ENCODE results near the gene KANTR.

Gene KANTR

DNA sequence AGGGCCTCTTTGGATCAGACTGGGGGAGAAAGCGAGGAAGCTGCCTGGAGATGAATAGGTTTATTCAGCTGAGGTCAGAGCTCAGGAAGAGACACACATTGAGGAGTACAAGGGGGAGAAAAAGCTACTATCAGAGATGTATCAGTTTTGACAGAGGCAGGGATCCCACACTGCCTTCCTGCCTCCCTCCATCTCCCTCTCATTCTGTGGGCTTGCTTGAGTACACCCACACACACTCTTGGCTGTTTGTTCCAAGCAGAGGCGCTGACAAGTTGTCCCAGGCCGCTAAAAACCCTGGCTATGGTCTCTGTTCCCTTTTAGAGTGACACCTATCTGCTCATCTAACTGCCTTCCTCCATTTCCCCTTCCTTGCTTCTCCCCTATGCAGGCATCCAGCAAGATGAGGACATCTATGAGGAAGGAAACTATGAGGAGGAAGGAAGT lies 6.5 kb upstream of the KANTR start:
- Histone ChIP-seq H3K36me3 (ENCODE audit: control insufficient read depth, insufficient read depth, low read length) (peaks cover 3% of the 10 kb centered on the region), H3K4me3 (ENCODE audit: low read length) (no peak overlapping the region), H3K27me3 (ENCODE audit: insufficient read depth, low read length, poor library complexity) (no peaks in the 10 kb centered on the region), H3K4ac (ENCODE audit: low read depth, low read length) (no peak overlapping the region), H2BK15ac (replicated peaks; ENCODE audit: low read depth) (no peak overlapping the region), H3K79me1 (ENCODE audit: low read length) (peaks cover 2% of the 10 kb centered on the region), H2BK5ac (ENCODE audit: low read length) (no peak overlapping the region), H3K27ac (ENCODE audit: low read depth, low read length) (no peak overlapping the region), H3K79me2 (ENCODE audit: control insufficient read depth, insufficient read depth, low read length) (no peaks in the 10 kb centered on the region), H4K5ac (ENCODE audit: low read length) (no peak overlapping the region), H3K18ac (ENCODE audit: low read length) (no peak overlapping the region), H3K23ac (ENCODE audit: low read length) (no peak overlapping the region), H2AK5ac (ENCODE audit: low read length) (no peak overlapping the region), H3K56ac (ENCODE audit: low read length) (no peak overlapping the region), H3K4me1 (ENCODE audit: control insufficient read depth, low read depth, low read length) (no peaks in the 10 kb centered on the region), H2BK120ac (ENCODE audit: low read depth, low read length) (no peak overlapping the region), H3K9ac (ENCODE audit: low read length) (no peak overlapping the region), H3K4me2 (ENCODE audit: low read length) (no peak overlapping the region), H4K8ac (ENCODE audit: low read depth, low read length) (no peak overlapping the region)
- no CpG with 5 or more reads among the region's 3 CpGs for WGBS (ENCODE audit: extremely low coverage, insufficient coverage, low lambda C conversion rate)
- no peak for DNase-seq

- no peak overlapping the region for H2BK120ac ChIP-seq (ENCODE audit: low read depth, low read length)
- no CpG with 5 or more reads among the region's 51 CpGs for WGBS (ENCODE audit: extremely low coverage, insufficient coverage, low lambda C conversion rate)
- H2AK5ac ChIP-seq (ENCODE audit: low read length) = no peak overlapping the region
- peaks cover 2% of the 10 kb centered on the region for H3K79me1 ChIP-seq (ENCODE audit: low read length)
- no peak overlapping the region for H3K18ac ChIP-seq (ENCODE audit: low read length)
- H2BK5ac ChIP-seq (ENCODE audit: low read length) = no peak overlapping the region
- peak overlapping the region; percentile 69 for H3K9ac ChIP-seq (ENCODE audit: low read length)
- H3K4me2 ChIP-seq (ENCODE audit: low read length) = peak overlapping the region; percentile 75
- H3K4me1 ChIP-seq (ENCODE audit: control insufficient read depth, low read depth, low read length) = no peaks in the 10 kb centered on the region
- no peak overlapping the region for H3K27ac ChIP-seq (ENCODE audit: low read depth, low read length)
- H3K36me3 ChIP-seq (ENCODE audit: control insufficient read depth, insufficient read depth, low read length) = peaks cover 3% of the 10 kb centered on the region
- no peaks in the 10 kb centered on the region for H3K79me2 ChIP-seq (ENCODE audit: control insufficient read depth, insufficient read depth, low read length)
- H3K56ac ChIP-seq (ENCODE audit: low read length) = peak overlapping the region; percentile 82
- H3K4ac ChIP-seq (ENCODE audit: low read depth, low read length) = peak overlapping the region; percentile 5
- H3K27me3 ChIP-seq (ENCODE audit: insufficient read depth, low read length, poor library complexity) = no peaks in the 10 kb centered on the region
- DNase-seq = peak; percentile 89
- H4K8ac ChIP-seq (ENCODE audit: low read depth, low read length) = no peak overlapping the region
- no peak overlapping the region for H3K23ac ChIP-seq (ENCODE audit: low read length)
- peak overlapping the region; percentile 46 for H3K4me3 ChIP-seq (ENCODE audit: low read length)
- no peak overlapping the region for H2BK15ac ChIP-seq (replicated peaks; ENCODE audit: low read depth)
- H4K5ac ChIP-seq (ENCODE audit: low read length) = no peak overlapping the region
These were observed 5.6 kb upstream of the KANTR start for GRCh38 chrX:53088136-53088974.

GRCh38 chrX:53089224-53089842 lies 4.6 kb upstream of the KANTR start:
- no CpG with 5 or more reads among the region's 11 CpGs for WGBS (ENCODE audit: extremely low coverage, insufficient coverage, low lambda C conversion rate)

GRCh38 chrX:53089925-53090324 lies 4.0 kb upstream of the KANTR start:
- DNase-seq = no peak
- Histone ChIP-seq H3K23ac (ENCODE audit: low read length) (no peak overlapping the region), H2AK5ac (ENCODE audit: low read length) (no peak overlapping the region), H4K5ac (ENCODE audit: low read length) (no peak overlapping the region), H2BK5ac (ENCODE audit: low read length) (no peak overlapping the region), H3K4ac (ENCODE audit: low read depth, low read length) (no peak overlapping the region), H2BK15ac (replicated peaks; ENCODE audit: low read depth) (no peak overlapping the region), H3K36me3 (ENCODE audit: control insufficient read depth, insufficient read depth, low read length) (peaks cover 3% of the 10 kb centered on the region), H4K8ac (ENCODE audit: low read depth, low read length) (no peak overlapping the region), H3K27me3 (ENCODE audit: insufficient read depth, low read length, poor library complexity) (no peaks in the 10 kb centered on the region), H3K4me3 (ENCODE audit: low read length) (no peak overlapping the region), H3K56ac (ENCODE audit: low read length) (no peak overlapping the region), H2BK120ac (ENCODE audit: low read depth, low read length) (no peak overlapping the region), H3K9ac (ENCODE audit: low read length) (no peak overlapping the region), H3K18ac (ENCODE audit: low read length) (no peak overlapping the region), H3K4me1 (ENCODE audit: control insufficient read depth, low read depth, low read length) (no peaks in the 10 kb centered on the region), H3K79me1 (ENCODE audit: low read length) (no peaks in the 10 kb centered on the region), H3K79me2 (ENCODE audit: control insufficient read depth, insufficient read depth, low read length) (no peaks in the 10 kb centered on the region), H3K27ac (ENCODE audit: low read depth, low read length) (no peak overlapping the region), H3K4me2 (ENCODE audit: low read length) (no peak overlapping the region)
- WGBS (ENCODE audit: extremely low coverage, insufficient coverage, low lambda C conversion rate) = no CpG with 5 or more reads among the region's 2 CpGs

More at GRCh38 chrX:53089224-53089842, 4.6 kb upstream of the KANTR start:
- Histone ChIP-seq H3K4me2 (ENCODE audit: low read length) (no peak overlapping the region), H4K5ac (ENCODE audit: low read length) (no peak overlapping the region), H3K27ac (ENCODE audit: low read depth, low read length) (no peak overlapping the region), H3K18ac (ENCODE audit: low read length) (no peak overlapping the region), H2BK15ac (replicated peaks; ENCODE audit: low read depth) (no peak overlapping the region), H3K4me3 (ENCODE audit: low read length) (no peak overlapping the region), H3K27me3 (ENCODE audit: insufficient read depth, low read length, poor library complexity) (no peaks in the 10 kb centered on the region), H3K4me1 (ENCODE audit: control insufficient read depth, low read depth, low read length) (no peaks in the 10 kb centered on the region), H3K56ac (ENCODE audit: low read length) (peak overlapping the region; percentile 79), H3K79me1 (ENCODE audit: low read length) (no peaks in the 10 kb centered on the region), H3K23ac (ENCODE audit: low read length) (no peak overlapping the region), H3K36me3 (ENCODE audit: control insufficient read depth, insufficient read depth, low read length) (peaks cover 3% of the 10 kb centered on the region), H3K9ac (ENCODE audit: low read length) (peak overlapping the region; percentile 69), H3K4ac (ENCODE audit: low read depth, low read length) (no peak overlapping the region), H2BK5ac (ENCODE audit: low read length) (no peak overlapping the region), H2BK120ac (ENCODE audit: low read depth, low read length) (no peak overlapping the region), H3K79me2 (ENCODE audit: control insufficient read depth, insufficient read depth, low read length) (no peaks in the 10 kb centered on the region), H2AK5ac (ENCODE audit: low read length) (no peak overlapping the region), H4K8ac (ENCODE audit: low read depth, low read length) (no peak overlapping the region)
- peak; percentile 64 for DNase-seq

GRCh38 chrX:53091354-53091753 lies 2.6 kb upstream of the KANTR start:
- Histone ChIP-seq H3K36me3 (ENCODE audit: control insufficient read depth, insufficient read depth, low read length) (no peaks in the 10 kb centered on the region), H3K4me2 (ENCODE audit: low read length) (no peak overlapping the region), H2BK15ac (replicated peaks; ENCODE audit: low read depth) (no peak overlapping the region), H3K4ac (ENCODE audit: low read depth, low read length) (no peak overlapping the region), H4K5ac (ENCODE audit: low read length) (no peak overlapping the region), H3K23ac (ENCODE audit: low read length) (no peak overlapping the region), H3K56ac (ENCODE audit: low read length) (no peak overlapping the region), H3K4me3 (ENCODE audit: low read length) (no peak overlapping the region), H3K27me3 (ENCODE audit: insufficient read depth, low read length, poor library complexity) (no peaks in the 10 kb centered on the region), H2BK120ac (ENCODE audit: low read depth, low read length) (no peak overlapping the region), H3K9ac (ENCODE audit: low read length) (no peak overlapping the region), H3K79me1 (ENCODE audit: low read length) (no peaks in the 10 kb centered on the region), H3K18ac (ENCODE audit: low read length) (no peak overlapping the region), H3K4me1 (ENCODE audit: control insufficient read depth, low read depth, low read length) (no peaks in the 10 kb centered on the region), H2AK5ac (ENCODE audit: low read length) (no peak overlapping the region), H4K8ac (ENCODE audit: low read depth, low read length) (no peak overlapping the region), H2BK5ac (ENCODE audit: low read length) (no peak overlapping the region), H3K79me2 (ENCODE audit: control insufficient read depth, insufficient read depth, low read length) (no peaks in the 10 kb centered on the region), H3K27ac (ENCODE audit: low read depth, low read length) (no peak overlapping the region)
- WGBS (ENCODE audit: extremely low coverage, insufficient coverage, low lambda C conversion rate) = no CpG with 5 or more reads among the region's 2 CpGs
- DNase-seq = no peak

Data from mesendoderm (in vitro differentiated cells).